Measurements from ENCODE around the gene BRI3. TPM values are rescaled to one million over a fixed set of nuclear protein-coding genes. Genes with fewer than 3 reads are reported as not detected.

Gene BRI3
- total and polyA plus RNA-seq, 9 of the 15 experiments (the other 6 are each of a cell fraction or from before 2014, with no cell fraction given) = 4.3 to 57.4 (median 18.6) TPM

DNA sequence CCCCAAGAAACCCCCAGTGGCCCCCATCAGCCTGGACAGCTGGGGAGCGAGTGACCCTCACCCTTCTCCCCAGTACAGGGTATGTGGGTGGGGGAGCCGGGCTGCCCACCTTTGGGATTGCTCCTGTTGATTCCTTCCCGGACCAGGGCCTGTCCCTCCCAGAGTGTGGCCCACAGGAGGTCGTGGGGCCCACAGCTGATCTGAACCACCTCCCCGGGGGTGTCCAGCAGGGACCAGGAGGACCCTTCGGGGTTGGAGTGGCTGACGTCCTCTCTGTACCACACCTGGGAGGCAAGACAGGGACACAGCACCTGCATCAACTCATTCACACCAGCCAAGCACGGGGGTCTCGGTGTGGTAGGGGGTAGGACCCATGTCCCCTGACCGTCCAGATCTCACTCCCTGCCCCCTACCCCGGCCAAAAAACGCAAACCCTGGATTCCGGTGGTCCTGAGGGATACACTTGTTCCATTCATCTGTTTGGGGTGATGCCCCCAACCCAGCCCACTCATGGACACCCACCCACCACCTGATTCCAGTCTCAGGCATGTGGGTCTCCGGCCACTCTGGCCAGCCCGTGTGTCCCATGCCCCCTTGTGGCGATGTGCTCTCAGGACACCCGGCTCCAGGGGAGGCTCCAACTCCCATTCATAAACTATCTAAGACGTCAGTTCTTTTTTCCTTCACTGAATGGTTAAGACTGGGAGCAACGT is 40.4 kb upstream of the BRI3 start (continued):
- TF ChIP-seq ZNF124 (CRISPR knock-in tag; IDR thresholded peaks at IDR 0.05) = no peak
- no peak for TF ChIP-seq NR1H2 (CRISPR knock-in tag; IDR thresholded peaks at IDR 0.05)
- TF ChIP-seq, protein P1, sequence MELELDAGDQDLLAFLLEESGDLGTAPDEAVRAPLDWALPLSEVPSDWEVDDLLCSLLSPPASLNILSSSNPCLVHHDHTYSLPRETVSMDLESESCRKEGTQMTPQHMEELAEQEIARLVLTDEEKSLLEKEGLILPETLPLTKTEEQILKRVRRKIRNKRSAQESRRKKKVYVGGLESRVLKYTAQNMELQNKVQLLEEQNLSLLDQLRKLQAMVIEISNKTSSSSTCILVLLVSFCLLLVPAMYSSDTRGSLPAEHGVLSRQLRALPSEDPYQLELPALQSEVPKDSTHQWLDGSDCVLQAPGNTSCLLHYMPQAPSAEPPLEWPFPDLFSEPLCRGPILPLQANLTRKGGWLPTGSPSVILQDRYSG (tag; conservative IDR thresholded peaks at IDR 0.05; ENCODE audit: low read depth) = no peak
- no peak for TF ChIP-seq MCM3 (IDR thresholded peaks at IDR 0.05)
- no peak for TF ChIP-seq DACH1 (IDR thresholded peaks at IDR 0.05; ENCODE audit: partially characterized antibody)
- TF ChIP-seq, protein P2, sequence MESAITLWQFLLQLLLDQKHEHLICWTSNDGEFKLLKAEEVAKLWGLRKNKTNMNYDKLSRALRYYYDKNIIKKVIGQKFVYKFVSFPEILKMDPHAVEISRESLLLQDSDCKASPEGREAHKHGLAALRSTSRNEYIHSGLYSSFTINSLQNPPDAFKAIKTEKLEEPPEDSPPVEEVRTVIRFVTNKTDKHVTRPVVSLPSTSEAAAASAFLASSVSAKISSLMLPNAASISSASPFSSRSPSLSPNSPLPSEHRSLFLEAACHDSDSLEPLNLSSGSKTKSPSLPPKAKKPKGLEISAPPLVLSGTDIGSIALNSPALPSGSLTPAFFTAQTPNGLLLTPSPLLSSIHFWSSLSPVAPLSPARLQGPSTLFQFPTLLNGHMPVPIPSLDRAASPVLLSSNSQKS (CRISPR knock-in tag; IDR thresholded peaks at IDR 0.05) = no peak
- TF ChIP-seq, protein P3, sequence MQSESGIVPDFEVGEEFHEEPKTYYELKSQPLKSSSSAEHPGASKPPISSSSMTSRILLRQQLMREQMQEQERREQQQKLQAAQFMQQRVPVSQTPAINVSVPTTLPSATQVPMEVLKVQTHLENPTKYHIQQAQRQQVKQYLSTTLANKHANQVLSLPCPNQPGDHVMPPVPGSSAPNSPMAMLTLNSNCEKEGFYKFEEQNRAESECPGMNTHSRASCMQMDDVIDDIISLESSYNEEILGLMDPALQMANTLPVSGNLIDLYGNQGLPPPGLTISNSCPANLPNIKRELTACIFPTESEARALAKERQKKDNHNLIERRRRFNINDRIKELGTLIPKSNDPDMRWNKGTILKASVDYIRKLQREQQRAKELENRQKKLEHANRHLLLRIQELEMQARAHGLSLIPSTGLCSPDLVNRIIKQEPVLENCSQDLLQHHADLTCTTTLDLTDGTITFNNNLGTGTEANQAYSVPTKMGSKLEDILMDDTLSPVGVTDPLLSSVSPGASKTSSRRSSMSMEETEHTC (IDR thresholded peaks at IDR 0.05) = no peak
- no peak for TF ChIP-seq GTF2E2 (tag; IDR thresholded peaks at IDR 0.05)
- TF ChIP-seq FOXJ3 (CRISPR knock-in tag; IDR thresholded peaks at IDR 0.05) = no peak
